Kidney (tissue), 14 donors: ENCODE results near the gene DLL4. TPM values are rescaled to one million over a fixed set of nuclear protein-coding genes. Genes with fewer than 3 reads are reported as not detected.

Source experiments
- DNase-seq, 5 donors: peaks; one replicate each; pipeline ENCODE4 v3.0.0-alpha.2; 2013 to 2020
- FAIRE-seq: peaks from 2 replicates; lab custom pipeline; 2012; peaks lifted over from hg19 to GRCh38; lab: Jason Lieb, UNC
- H3K27ac ChIP-seq, 2 donors: one replicate each; pipeline ENCODE4 v1.7.0; 2013; ENCODE audit warnings: low read depth in 2 of 2, low read length in 2 of 2, inconsistent platforms in 1 of 2
- H3K27me3 ChIP-seq: one replicate; pipeline ENCODE4 v1.7.1; 2013; ENCODE audit warnings: low read length, inconsistent platforms; ENCODE audit not compliant: control insufficient read depth, insufficient read depth
- H3K36me3 ChIP-seq, 3 donors: one replicate each; pipeline versions ENCODE4 v1.7.0 to v1.7.1; 2013; ENCODE audit warnings: low read length in 3 of 3, control low read depth in 1 of 3, inconsistent platforms in 1 of 3; ENCODE audit not compliant: insufficient read depth in 3 of 3, control insufficient read depth in 2 of 3
- H3K4me1 ChIP-seq, 3 donors: one replicate each; pipeline versions ENCODE4 v1.7.0 to v1.7.1; 2013; ENCODE audit warnings: low read length in 3 of 3, inconsistent platforms in 1 of 3, low read depth in 1 of 3; ENCODE audit not compliant: control insufficient read depth in 2 of 3, insufficient read depth in 2 of 3
- H3K4me3 ChIP-seq, 3 donors: one replicate each; pipeline versions ENCODE4 v1.7.0 to v1.8.1; 2013; ENCODE audit warnings: low read length in 3 of 3, control low read depth in 1 of 3, inconsistent platforms in 1 of 3
- H3K9ac ChIP-seq, 3 donors: one replicate each; pipeline versions ENCODE4 v1.7.0 to v1.7.1; 2013; ENCODE audit warnings: low read length in 3 of 3, control low read depth in 1 of 3, inconsistent platforms in 1 of 3
- H3K9me3 ChIP-seq, 3 donors: one replicate each; pipeline versions ENCODE4 v1.7.0 to v1.7.1; 2013; ENCODE audit warnings: low read length in 3 of 3, control low read depth in 1 of 3, inconsistent platforms in 1 of 3; ENCODE audit not compliant: control insufficient read depth in 2 of 3, insufficient read depth in 1 of 3
- intact Hi-C: fragments of 100-400 bp; cut with DNase I; formaldehyde crosslinking; loops from one replicate; pipeline ENCODE4 v1.11.1; 2022
- polyA plus RNA-seq: library from polyadenylated mRNA; stranded (reverse); fragments of 350-450 nt; fragmentation: Illumina TruSeq; extraction: RNeasy Lipid Tissue Mini Kit (QIAGEN cat#74804); gene quantifications from one replicate; pipeline ENCODE4 v1.2.3, GENCODE V29; 2014; ENCODE audit warnings: low read depth, low replicate concordance; ENCODE audit not compliant: insufficient read depth
- total RNA-seq: library from RNA; stranded (reverse); fragmentation: NEBNext Ultra II Directional; extraction: Animal tissue kit (Norgen Biotek cat#: 25700); gene quantifications from one replicate; pipeline ENCODE4 v1.2.1, GENCODE V29; 2021
- TF ChIP-seq, protein P1 (sequence below): IDR thresholded peaks from 3 replicates; pipeline ENCODE4 v1.5.1; 2012; ENCODE audit warnings: mild to moderate bottlenecking, moderate library complexity, borderline replicate concordance; ENCODE audit not compliant: insufficient read depth; ENCODE audit errors: extremely low read depth
- donor health status: control.
- donor health status: control.
- donor health status: control.
- donor health status: control.
- donor health status: control.
- donor health status: DM: yes; HTN: yes; CAD: no.
- donor health status: Normal renal cell carcinoma (clear cell type).

DLL4 gene
- total and polyA plus RNA-seq, 2 donors from 2014 or later = 5.8 to 9.4 TPM

DNA sequence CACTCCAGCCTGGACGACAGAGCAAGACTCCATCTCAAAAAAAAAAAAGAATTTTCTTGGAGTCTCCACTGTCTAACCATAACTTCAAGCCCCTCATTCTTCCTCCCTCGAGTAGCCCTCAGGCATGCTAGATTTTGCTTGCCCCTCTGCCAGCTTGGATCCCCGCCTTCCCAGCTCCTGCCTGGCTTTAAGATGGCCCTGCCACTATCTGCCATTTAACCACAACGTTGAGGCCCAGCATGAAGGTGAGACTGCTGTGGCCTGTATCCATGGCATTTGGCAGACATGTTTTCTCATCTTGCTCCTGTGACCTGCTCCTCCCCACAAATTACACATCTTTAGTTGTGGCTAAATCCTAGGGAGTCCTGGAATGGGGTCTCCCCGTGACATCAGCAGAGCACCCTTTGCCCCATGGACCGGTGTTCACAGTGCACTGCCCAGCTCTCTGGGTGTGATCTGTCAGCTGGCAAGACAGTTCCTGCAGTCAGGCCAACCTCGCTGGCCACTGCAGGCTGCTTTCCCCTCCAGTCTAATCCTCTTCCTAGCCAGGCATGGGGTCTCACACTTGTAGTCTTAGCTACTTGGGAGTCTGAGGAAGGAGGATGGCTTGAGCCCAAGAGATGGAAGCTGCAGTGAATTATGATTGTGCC, 24.5 kb upstream of the DLL4 start:
- peak overlapping the region in 1 of 3 donors; percentile 34 for H3K9ac ChIP-seq
- H3K4me1 ChIP-seq = peaks cover 0 to 31% (median 10%) of the 10 kb centered on the region in 3 donors
- intact Hi-C loops = loop anchor here (10.0 kb wide), 2 partner anchors 120 to 280 kb away; no protein-coding TSS in a partner anchor
- FAIRE-seq (no peak), DNase-seq (peak in 1 of 5 donors; percentile 42)
- H3K27me3 ChIP-seq = no peaks in the 10 kb centered on the region
- H3K36me3 ChIP-seq = peaks cover 0 to 26% (median 25%) of the 10 kb centered on the region in 3 donors
- TF ChIP-seq, protein P1, sequence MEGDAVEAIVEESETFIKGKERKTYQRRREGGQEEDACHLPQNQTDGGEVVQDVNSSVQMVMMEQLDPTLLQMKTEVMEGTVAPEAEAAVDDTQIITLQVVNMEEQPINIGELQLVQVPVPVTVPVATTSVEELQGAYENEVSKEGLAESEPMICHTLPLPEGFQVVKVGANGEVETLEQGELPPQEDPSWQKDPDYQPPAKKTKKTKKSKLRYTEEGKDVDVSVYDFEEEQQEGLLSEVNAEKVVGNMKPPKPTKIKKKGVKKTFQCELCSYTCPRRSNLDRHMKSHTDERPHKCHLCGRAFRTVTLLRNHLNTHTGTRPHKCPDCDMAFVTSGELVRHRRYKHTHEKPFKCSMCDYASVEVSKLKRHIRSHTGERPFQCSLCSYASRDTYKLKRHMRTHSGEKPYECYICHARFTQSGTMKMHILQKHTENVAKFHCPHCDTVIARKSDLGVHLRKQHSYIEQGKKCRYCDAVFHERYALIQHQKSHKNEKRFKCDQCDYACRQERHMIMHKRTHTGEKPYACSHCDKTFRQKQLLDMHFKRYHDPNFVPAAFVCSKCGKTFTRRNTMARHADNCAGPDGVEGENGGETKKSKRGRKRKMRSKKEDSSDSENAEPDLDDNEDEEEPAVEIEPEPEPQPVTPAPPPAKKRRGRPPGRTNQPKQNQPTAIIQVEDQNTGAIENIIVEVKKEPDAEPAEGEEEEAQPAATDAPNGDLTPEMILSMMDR = no peak
- H3K4me3 ChIP-seq = no peak overlapping the region
- peak overlapping the region in 1 of 2 donors; percentile 43 for H3K27ac ChIP-seq
- no peaks in the 10 kb centered on the region for H3K9me3 ChIP-seq

DNA sequence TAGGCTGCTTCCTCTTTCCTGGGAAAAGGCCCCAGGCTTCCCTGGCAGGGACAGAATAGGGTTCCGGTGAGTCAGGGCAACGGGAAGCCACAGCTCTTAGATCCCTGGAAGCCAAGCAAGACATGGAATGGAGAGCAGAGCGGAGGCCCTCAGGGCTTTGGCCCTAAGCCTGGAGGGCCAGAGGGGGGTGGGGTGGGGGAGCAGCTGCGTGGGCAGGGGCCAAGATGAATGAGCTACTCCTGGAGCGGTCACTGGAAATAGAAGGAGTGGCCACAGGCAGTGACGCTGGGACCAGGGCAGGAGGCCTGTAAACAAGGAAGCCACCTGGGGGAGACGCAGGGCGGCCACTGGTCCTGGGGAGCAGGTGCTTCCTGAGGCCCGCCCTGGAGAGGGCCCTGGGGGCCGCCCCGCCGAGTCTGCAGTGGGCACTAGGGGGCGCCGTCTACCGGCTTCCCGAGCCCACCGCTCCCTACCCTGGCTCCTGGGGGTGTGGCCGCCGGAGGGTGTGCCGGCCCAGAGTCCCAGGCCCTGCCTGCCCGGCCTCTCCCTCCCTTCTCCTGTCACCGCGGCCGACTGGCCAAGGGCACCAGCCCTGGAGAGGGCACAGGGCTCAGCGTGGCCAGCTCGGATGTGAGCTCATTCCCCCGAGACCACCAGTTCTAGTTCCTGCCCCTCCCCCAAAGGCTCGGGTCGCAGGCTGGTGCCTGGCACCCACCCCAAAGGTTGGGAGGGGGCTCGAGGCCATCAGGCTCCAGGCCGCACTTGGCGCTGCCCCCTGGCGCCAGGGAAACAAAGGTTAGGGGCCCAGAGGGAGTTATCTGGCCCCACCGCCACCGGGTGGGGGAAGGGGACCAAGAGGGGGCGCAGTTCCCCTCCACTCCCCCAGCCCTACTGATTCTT, 22.8 kb upstream of the DLL4 start:
- H3K36me3 ChIP-seq = peaks cover 0 to 13% (median 11%) of the 10 kb centered on the region in 3 donors
- H3K4me1 ChIP-seq = peaks cover 5 to 38% (median 10%) of the 10 kb centered on the region in 3 donors
- peak overlapping the region in 2 of 3 donors; percentile 68 to 88 for H3K9ac ChIP-seq
- no peaks in the 10 kb centered on the region for H3K27me3 ChIP-seq
- TF ChIP-seq, protein P1 = peak; percentile 69
- H3K9me3 ChIP-seq = no peaks in the 10 kb centered on the region
- peak; percentile 88 to 97 (median 94) for DNase-seq
- H3K27ac ChIP-seq = peak overlapping the region; percentile 97 to 98
- intact Hi-C loops = loop anchor here (10.0 kb wide), 2 partner anchors 118 to 278 kb away; no protein-coding TSS in a partner anchor
- FAIRE-seq = no peak
- peak overlapping the region; percentile 28 to 64 (median 30) for H3K4me3 ChIP-seq

DNA sequence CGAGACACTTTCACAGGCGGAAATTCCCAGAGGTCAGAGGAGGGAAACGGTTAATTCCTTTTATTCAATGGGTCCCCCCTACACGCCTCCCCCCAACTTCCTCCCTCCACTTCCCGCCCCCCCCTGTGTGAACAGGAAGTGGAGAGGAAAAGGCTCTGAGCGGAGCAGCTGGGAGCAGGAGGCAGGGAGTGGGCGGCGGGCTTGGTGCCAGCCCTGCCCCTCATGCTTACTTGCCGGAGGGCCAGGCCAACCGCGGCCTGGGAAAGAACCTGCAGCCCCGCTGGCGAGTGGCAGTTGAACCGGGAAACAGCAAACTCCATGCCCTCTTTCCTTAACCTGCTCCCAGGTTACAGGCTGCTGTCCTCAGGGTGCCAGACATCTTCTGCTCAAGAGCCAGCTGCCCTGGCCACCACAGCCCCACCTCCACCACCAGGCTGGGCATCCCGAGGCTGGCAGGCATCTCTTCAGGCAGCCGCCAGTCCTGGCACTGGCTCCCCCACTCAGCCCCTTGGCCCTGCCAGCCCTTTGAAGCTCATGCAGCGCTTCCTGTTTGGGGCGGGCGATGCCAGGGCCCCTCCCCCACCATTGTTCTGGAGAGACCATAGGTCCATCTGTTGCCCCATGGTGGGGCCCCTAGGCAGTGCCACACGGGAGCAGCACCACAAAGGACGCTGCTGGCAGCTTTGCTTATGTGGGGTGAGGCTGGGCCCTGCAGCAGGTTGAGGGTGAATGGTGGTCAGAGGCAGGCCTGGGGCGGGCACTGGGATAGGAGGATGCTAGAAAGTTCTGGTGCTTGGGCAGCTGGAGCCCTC, 21.9 kb upstream of the DLL4 start:
- H3K36me3 ChIP-seq = peaks cover 0 to 13% (median 11%) of the 10 kb centered on the region in 3 donors
- H3K9me3 ChIP-seq = no peaks in the 10 kb centered on the region
- peaks cover 9 to 40% (median 10%) of the 10 kb centered on the region in 3 donors for H3K4me1 ChIP-seq
- DNase-seq (peak; percentile 42 to 87 (median 79)), FAIRE-seq (no peak)
- peak overlapping the region in 2 of 3 donors; percentile 68 to 88 for H3K9ac ChIP-seq
- TF ChIP-seq, protein P1 = no peak
- intact Hi-C loops = loop anchor here (10.0 kb wide), 2 partner anchors 118 to 278 kb away; no protein-coding TSS in a partner anchor
- no peaks in the 10 kb centered on the region for H3K27me3 ChIP-seq
- peak overlapping the region; percentile 11 to 64 (median 28) for H3K4me3 ChIP-seq
- H3K27ac ChIP-seq = peak overlapping the region; percentile 97 to 98
